Measurements from ENCODE around the gene FRYL.

Gene FRYL

GRCh38 chr4:48661391-48661790 lies 118.7 kb downstream of the FRYL start:
- no peak overlapping the region for H3K27ac ChIP-seq
- TF ChIP-seq ZFX (IDR thresholded peaks at IDR 0.05) (no peak), CTCF (conservative IDR thresholded peaks at IDR 0.05) (no peak)

GRCh38 chr4:48660347-48660746 lies 119.7 kb downstream of the FRYL start:
- H3K27ac ChIP-seq = no peak overlapping the region
- TF ChIP-seq ZFX (IDR thresholded peaks at IDR 0.05) (no peak), CTCF (conservative IDR thresholded peaks at IDR 0.05) (no peak)

- H3K27ac ChIP-seq = no peak overlapping the region
- no peak for TF ChIP-seq CTCF (conservative IDR thresholded peaks at IDR 0.05)
- no peak for TF ChIP-seq ZFX (IDR thresholded peaks at IDR 0.05)
Observed at GRCh38 chr4:48654015-48654664, 125.9 kb downstream of the FRYL start.

- no peak overlapping the region for H3K27ac ChIP-seq
- TF ChIP-seq CTCF (conservative IDR thresholded peaks at IDR 0.05) (no peak), ZFX (IDR thresholded peaks at IDR 0.05) (no peak)
Observed at GRCh38 chr4:48653217-48654014, 126.7 kb downstream of the FRYL start.

GRCh38 chr4:48651914-48652313 lies 128.2 kb downstream of the FRYL start:
- H3K27ac ChIP-seq = no peak overlapping the region
- TF ChIP-seq CTCF (conservative IDR thresholded peaks at IDR 0.05) (no peak), ZFX (IDR thresholded peaks at IDR 0.05) (no peak)

GRCh38 chr4:48649505-48649904 lies 130.6 kb downstream of the FRYL start:
- no peak overlapping the region for H3K27ac ChIP-seq
- TF ChIP-seq CTCF (conservative IDR thresholded peaks at IDR 0.05) (no peak), ZFX (IDR thresholded peaks at IDR 0.05) (no peak)

GRCh38 chr4:48645225-48645794 lies 134.8 kb downstream of the FRYL start:
- no peak for TF ChIP-seq CTCF (conservative IDR thresholded peaks at IDR 0.05)
- TF ChIP-seq ZFX (IDR thresholded peaks at IDR 0.05) = no peak

More at GRCh38 chr4:48645225-48645794, 134.8 kb downstream of the FRYL start:
- H3K27ac ChIP-seq = no peak overlapping the region
